Stomach (tissue), 9 donors: ENCODE results near the gene PLLP. TPM values are rescaled to one million over a fixed set of nuclear protein-coding genes. Genes with fewer than 3 reads are reported as not detected.

ENCODE experiments used
- DNase-seq, 2 donors: peaks; one replicate each; pipeline versions ENCODE4 v3.0.0 to v3.0.0-alpha.2; 2013 to 2019
- H3K27ac ChIP-seq, 5 donors: fragments of 200-600 bp in 4 of 5; sonication (generic) in 4 of 5; one replicate each; pipeline ENCODE4 v1.5.1; 2013 to 2019; ENCODE audit warnings: mild to moderate bottlenecking in 1 of 5, moderate library complexity in 1 of 5
- H3K27me3 ChIP-seq, 3 donors: fragments of 200-600 bp; sonication (generic); one replicate each; pipeline ENCODE4 v1.5.1; 2017 to 2019; ENCODE audit warnings: mixed run types in 1 of 3
- H3K36me3 ChIP-seq, 4 donors: fragments of 200-600 bp; sonication (generic); 1 replicate in 3 of 4; 2 replicates in 1 of 4; pipeline ENCODE4 v1.5.1; 2016 to 2019
- H3K4me1 ChIP-seq, 4 donors: fragments of 200-600 bp; sonication (generic); one replicate each; pipeline ENCODE4 v1.5.1; 2016 to 2019
- H3K4me3 ChIP-seq, 4 donors: fragments of 200-600 bp; sonication (generic) in 3 of 4; one replicate each; pipeline ENCODE4 v1.5.1; 2016 to 2019; ENCODE audit warnings: mild to moderate bottlenecking in 1 of 4
- H3K9me3 ChIP-seq, 4 donors: fragments of 200-600 bp; sonication (generic); one replicate each; pipeline ENCODE4 v1.5.1; 2016 to 2019
- EP300 ChIP-seq: sonication (generic); formaldehyde crosslinking; IDR thresholded peaks from one replicate; pipeline ENCODE4 v1.6.1; 2017; ENCODE audit warnings: antibody characterized with exemption
- POLR2A ChIP-seq, 4 donors: fragments of 450-650 bp; IDR thresholded peaks; one replicate each; pipeline ENCODE4 v1.6.1; 2016; ENCODE audit warnings: antibody characterized with exemption in 4 of 4, control low read depth in 2 of 4, mild to moderate bottlenecking in 1 of 4, moderate library complexity in 1 of 4
- POLR2AphosphoS5 ChIP-seq, 3 donors: sonication (generic); formaldehyde crosslinking; IDR thresholded peaks; one replicate each; pipeline ENCODE4 v1.6.1; 2016; ENCODE audit warnings: antibody characterized with exemption in 3 of 3
- WGBS, 5 donors: extraction: QIAGEN DNeasy Blood & Tissue Kit in 3 of 5; methylation state at CpG; one replicate each; pipeline versions ENCODE4 v1.1.5 to v1.1.7; 2013 to 2018; 5-methylcytosine and 5-hydroxymethylcytosine counted together
- intact Hi-C: fragments of 100-400 bp; cut with DNase I; formaldehyde crosslinking; loops from one replicate; pipeline ENCODE4 v1.15.1; 2023; ENCODE audit warnings: low total_unique reads
- polyA plus RNA-seq, 3 donors: library from polyadenylated mRNA; stranded (reverse); fragments of 200-250 nt; gene quantifications; one replicate each; pipeline ENCODE4 v1.2.3, GENCODE V29; 2013
- total RNA-seq, 5 donors: library from RNA; depleted of rRNA; stranded (reverse); fragments of >200 nt; gene quantifications; one replicate each; pipeline versions ENCODE4 v1.1.0 to v1.2.3, GENCODE V29; 2014 to 2016
- TF ChIP-seq, protein P1 (sequence below), 7 experiments: fragments of 450-650 bp in 4 of 7; fragments of 200-600 bp in 3 of 7; sonication (generic) in 3 of 7; IDR thresholded peaks; one replicate each; pipeline ENCODE4 v1.5.1; 2016 to 2019; ENCODE audit warnings: antibody characterized with exemption in 7 of 7, control low read depth in 2 of 7, mild to moderate bottlenecking in 1 of 7
- donor health status: healthy with polysubstance abuse.
- donor health status: Bipolar disorder and iron deficiency.
- donor health status: healthy.

The PLLP gene
- total and polyA plus RNA-seq, 8 donors, result 27.4 to 190 (median 51.0) TPM

- no peaks in the 10 kb centered on the region for H3K9me3 ChIP-seq
- H3K4me1 ChIP-seq, result peaks cover 6 to 27% (median 18%) of the 10 kb centered on the region in 4 donors
- intact Hi-C loops, result no loop called here
- no peaks in the 10 kb centered on the region for H3K36me3 ChIP-seq
- H3K27me3 ChIP-seq, result no peaks in the 10 kb centered on the region
- peak overlapping the region in 4 of 5 donors; percentile 35 to 73 (median 58) for H3K27ac ChIP-seq
- H3K4me3 ChIP-seq, result no peak overlapping the region
- no peak for TF ChIP-seq EP300
- TF ChIP-seq POLR2AphosphoS5 (IDR thresholded peaks at IDR 0.05), result peak; percentile 20 to 64 (median 55)
- DNase-seq, result peak in 1 of 2 donors; percentile 34
- WGBS, 5 donors, result 61 to 82% (median 73%) methylated on average over 3 of the region's 3 CpGs
Measured at GRCh38 chr16:57316390-57317017, 32.0 kb upstream of the PLLP start.

DNA sequence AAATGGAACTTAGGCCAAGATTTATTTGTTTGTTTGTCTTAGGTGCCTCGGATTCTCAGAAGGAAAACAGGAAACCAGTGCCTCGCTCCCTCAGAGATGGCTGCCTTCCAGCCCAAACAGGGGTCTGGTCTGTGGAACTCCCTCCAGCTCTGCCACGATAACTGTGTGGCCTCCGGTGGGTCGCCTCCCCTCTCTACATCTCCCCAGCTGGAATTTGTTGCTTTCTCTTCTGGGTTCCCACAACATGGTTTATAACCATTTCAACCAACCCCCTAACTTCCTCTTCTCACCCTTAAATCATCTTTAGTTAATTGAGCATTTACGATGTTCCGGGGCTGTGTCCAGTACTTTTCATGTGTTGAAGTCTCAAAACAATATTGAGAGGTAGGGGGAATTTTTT lies 30.9 kb upstream of the PLLP start:
- DNase-seq, result no peak
- TF ChIP-seq, protein P1, sequence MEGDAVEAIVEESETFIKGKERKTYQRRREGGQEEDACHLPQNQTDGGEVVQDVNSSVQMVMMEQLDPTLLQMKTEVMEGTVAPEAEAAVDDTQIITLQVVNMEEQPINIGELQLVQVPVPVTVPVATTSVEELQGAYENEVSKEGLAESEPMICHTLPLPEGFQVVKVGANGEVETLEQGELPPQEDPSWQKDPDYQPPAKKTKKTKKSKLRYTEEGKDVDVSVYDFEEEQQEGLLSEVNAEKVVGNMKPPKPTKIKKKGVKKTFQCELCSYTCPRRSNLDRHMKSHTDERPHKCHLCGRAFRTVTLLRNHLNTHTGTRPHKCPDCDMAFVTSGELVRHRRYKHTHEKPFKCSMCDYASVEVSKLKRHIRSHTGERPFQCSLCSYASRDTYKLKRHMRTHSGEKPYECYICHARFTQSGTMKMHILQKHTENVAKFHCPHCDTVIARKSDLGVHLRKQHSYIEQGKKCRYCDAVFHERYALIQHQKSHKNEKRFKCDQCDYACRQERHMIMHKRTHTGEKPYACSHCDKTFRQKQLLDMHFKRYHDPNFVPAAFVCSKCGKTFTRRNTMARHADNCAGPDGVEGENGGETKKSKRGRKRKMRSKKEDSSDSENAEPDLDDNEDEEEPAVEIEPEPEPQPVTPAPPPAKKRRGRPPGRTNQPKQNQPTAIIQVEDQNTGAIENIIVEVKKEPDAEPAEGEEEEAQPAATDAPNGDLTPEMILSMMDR (IDR thresholded peaks at IDR 0.05), result no peak
- no peak for TF ChIP-seq EP300
- H3K9me3 ChIP-seq, result no peaks in the 10 kb centered on the region
- WGBS, 5 donors, result 58 to 69% (median 66%) methylated on average over 7 of the region's 7 CpGs
- no peaks in the 10 kb centered on the region for H3K27me3 ChIP-seq
- intact Hi-C loops, result no loop called here
- H3K36me3 ChIP-seq, result no peaks in the 10 kb centered on the region
- peak overlapping the region in 1 of 5 donors; percentile 81 for H3K27ac ChIP-seq
- H3K4me3 ChIP-seq, result no peak overlapping the region
- H3K4me1 ChIP-seq, result peaks cover 6 to 27% (median 18%) of the 10 kb centered on the region in 4 donors

DNA sequence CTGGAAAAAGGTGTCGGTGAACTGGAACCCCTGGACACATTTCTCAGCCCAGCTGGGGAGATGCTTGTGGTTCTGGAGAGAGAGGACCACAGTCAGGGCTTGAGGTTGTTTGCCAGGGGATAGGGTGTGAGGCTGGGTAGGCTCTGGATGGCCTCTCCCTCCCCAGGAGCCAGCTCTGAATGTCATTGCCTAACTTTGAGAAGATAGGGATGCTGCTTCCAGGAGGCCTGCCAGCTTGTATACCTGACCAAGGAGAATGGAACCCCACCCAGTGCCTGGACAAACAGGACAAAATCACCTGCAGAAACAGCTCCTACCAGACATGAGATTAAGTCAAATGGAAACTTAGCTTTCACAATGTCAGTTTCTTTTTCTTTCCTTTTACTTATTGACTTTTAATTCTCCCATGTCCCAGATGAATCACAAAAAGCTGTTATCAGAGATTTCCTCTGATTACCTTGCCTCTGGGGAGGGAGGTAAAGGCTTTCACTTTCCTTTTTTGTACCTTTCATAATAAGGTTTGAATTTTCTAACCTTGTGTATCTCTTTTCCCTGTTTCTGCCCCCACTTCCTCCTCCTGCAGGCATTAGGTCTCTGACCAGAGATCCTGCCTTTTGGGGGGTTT lies 29.8 kb upstream of the PLLP start:
- intact Hi-C loops, result no loop called here
- peak overlapping the region in 4 of 5 donors; percentile 41 to 81 (median 60) for H3K27ac ChIP-seq
- TF ChIP-seq, protein P1 (IDR thresholded peaks at IDR 0.05), result no peak
- peak in 2 of 3 donors; percentile 8 to 75 for TF ChIP-seq POLR2AphosphoS5 (IDR thresholded peaks at IDR 0.05)
- WGBS, 5 donors, result 57 to 87% (median 65%) methylated on average over 1 of the region's 1 CpG
- DNase-seq, result peak; percentile 57 to 76
- no peak overlapping the region for H3K4me3 ChIP-seq
- no peaks in the 10 kb centered on the region for H3K9me3 ChIP-seq
- H3K27me3 ChIP-seq, result no peaks in the 10 kb centered on the region
- H3K36me3 ChIP-seq, result no peaks in the 10 kb centered on the region
- H3K4me1 ChIP-seq, result peaks cover 6 to 27% (median 18%) of the 10 kb centered on the region in 4 donors

- intact Hi-C loops, result no loop called here
- H3K4me3 ChIP-seq, result no peak overlapping the region
- no peak for DNase-seq
- no peak for TF ChIP-seq EP300
- no peak for TF ChIP-seq POLR2A (IDR thresholded peaks at IDR 0.05)
- TF ChIP-seq, protein P1 (IDR thresholded peaks at IDR 0.05), result no peak
- no peak for TF ChIP-seq POLR2AphosphoS5 (IDR thresholded peaks at IDR 0.05)
- WGBS, 5 donors, result 84 to 94% (median 88%) methylated on average over 2 of the region's 2 CpGs
- peaks cover 6 to 27% (median 18%) of the 10 kb centered on the region in 4 donors for H3K4me1 ChIP-seq
- no peaks in the 10 kb centered on the region for H3K9me3 ChIP-seq
- H3K27ac ChIP-seq, result peak overlapping the region in 2 of 5 donors; percentile 69 to 81
- no peaks in the 10 kb centered on the region for H3K27me3 ChIP-seq
- H3K36me3 ChIP-seq, result no peaks in the 10 kb centered on the region
Measured at GRCh38 chr16:57313509-57313908, 29.0 kb upstream of the PLLP start.

DNA sequence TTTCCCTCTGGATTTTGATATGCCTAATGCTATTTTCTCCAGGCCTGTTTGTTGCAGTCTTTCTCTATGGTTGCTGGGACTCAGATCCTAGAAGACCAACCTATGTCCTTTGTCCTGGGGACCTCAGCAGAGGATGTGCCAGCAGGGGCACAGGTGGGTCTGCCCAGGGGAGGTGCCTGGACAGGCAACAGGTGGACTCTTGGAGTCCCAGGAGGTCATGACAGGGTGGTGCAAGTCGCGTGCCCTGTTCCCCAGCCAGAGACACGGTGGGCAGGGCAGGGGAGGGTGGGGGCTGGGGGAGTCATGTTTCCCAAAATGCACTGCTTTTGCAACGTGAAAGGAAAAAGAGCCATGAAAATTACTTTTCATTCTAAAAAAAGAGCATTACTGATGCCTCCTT lies 26.3 kb upstream of the PLLP start:
- 34 to 52% (median 44%) methylated on average over 4 of the region's 4 CpGs for WGBS, 5 donors
- H3K4me1 ChIP-seq, result peaks cover 6 to 22% (median 12%) of the 10 kb centered on the region in 4 donors
- TF ChIP-seq POLR2A (IDR thresholded peaks at IDR 0.05), result no peak
- no peak for TF ChIP-seq EP300
- TF ChIP-seq, protein P1 (IDR thresholded peaks at IDR 0.05), result no peak
- TF ChIP-seq POLR2AphosphoS5 (IDR thresholded peaks at IDR 0.05), result no peak
- no peaks in the 10 kb centered on the region for H3K36me3 ChIP-seq
- H3K27me3 ChIP-seq, result no peaks in the 10 kb centered on the region
- no peaks in the 10 kb centered on the region for H3K9me3 ChIP-seq
- intact Hi-C loops, result no loop called here
- DNase-seq, result no peak
- H3K27ac ChIP-seq, result no peak overlapping the region
- H3K4me3 ChIP-seq, result no peak overlapping the region
